GM12801 (cell line): ENCODE results near the gene PBX3.

Experiments used
- CTCF ChIP-seq: IDR thresholded peaks from one replicate; pipeline ENCODE4 v1.5.1; 2011; ENCODE audit warnings: control low read depth; ENCODE audit not compliant: insufficient read length; ENCODE audit errors: extremely low read depth

PBX3 gene

DNA sequence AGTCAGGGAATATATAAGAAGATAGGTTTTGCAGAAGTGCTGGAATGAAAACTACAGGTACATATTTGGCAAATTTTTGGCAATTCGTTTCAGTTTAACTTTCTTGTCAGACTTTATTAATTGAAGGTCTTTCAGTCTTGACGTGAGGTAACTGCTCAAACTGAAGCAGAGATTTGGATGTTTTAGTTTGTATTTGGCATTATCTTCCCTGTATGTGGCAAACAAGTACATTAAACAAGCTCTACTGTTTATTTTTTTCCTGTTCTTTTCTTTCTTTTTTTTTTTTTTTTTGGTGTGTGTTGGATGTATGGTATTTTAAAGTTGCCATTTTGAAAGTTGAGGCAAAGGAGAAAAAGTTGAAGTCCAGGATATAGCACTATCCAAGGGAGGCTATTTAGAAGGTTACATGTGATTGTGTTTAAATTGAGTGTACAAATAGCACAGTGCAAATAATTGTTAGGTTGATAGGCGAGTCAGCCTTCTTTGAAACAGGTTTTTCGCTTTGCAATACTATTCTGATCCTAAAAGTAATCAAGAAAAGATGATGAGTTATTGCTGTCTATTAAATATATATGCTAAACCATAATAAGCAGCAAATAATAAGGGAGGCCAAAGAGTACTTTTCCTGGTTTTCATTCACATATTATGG is 2.2 kb downstream of the PBX3 start:
- TF ChIP-seq CTCF, result no peak

- no peak for TF ChIP-seq CTCF
Observed at GRCh38 chr9:125749951-125750626, 2.9 kb downstream of the PBX3 start.

DNA sequence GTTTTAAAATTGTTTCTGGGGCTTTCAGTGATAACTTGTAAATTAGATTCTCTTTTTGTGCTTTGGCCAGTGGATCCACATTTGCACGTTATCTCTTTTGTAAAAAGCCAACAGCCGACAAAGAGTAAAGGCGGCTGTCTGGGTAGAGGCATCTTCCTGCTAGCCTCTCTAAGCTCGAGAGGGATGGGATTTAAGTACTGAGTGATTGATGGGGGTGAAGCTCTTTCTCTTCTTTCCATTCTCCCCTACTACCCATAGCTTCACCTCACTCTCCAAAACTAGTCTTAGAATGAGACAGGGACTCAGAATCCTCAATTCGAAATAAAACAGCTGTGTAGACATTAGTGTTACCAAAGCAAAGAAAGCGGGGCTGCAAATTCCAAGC is 3.4 kb downstream of the PBX3 start:
- no peak for TF ChIP-seq CTCF

DNA sequence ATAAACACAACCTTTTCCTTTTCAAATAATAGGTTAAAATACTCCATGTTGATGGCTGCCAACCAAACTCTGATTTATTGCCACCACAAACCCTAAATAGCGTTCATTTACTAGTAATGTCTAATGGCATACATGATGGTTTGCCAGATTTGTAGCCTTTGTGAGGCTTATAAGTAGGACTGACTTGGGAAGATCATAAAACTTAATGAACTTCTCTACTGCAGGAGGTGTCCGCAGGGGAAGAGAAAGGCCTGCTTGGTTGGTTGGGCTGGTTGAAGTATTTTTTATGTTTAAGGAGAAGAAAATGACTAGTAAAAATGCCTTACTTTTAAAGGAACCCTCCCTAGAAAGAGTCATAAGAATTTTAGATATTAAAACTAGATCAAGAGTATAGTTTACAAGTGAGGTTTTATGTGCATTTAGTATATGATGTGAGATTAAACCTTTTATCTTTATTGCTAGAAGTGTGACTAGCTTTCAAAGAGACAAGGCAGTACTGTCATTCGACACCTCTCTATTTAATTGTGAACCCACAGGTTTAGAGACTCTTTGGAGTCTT is 5.0 kb downstream of the PBX3 start:
- no peak for TF ChIP-seq CTCF

GRCh38 chr9:125754096-125754495 is 6.9 kb downstream of the PBX3 start:
- TF ChIP-seq CTCF, result no peak

DNA sequence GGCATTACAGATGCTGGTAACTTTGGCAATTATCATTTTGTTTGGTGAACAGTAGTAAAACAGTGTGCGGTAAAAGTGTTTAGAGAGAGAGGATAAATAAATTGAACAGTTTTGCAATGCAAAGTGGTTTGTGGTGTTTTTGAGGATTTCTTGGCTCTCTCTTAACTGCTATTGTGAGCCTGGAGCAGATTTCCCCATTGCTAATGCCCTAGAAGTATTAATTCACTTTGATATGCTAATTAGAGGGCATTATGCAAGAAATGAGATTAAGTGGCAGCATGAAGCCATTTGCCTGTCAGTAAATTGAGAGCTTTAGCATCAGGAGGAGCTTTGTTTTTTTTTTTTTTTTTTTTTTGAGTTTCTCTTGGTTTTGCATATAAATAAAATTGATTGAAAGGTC is 8.2 kb downstream of the PBX3 start:
- TF ChIP-seq CTCF, result no peak

- TF ChIP-seq CTCF, result no peak
Observed at GRCh38 chr9:125756518-125756917, 9.3 kb downstream of the PBX3 start.
